GM19468 (cell line): ENCODE data around the gene EGR4.

ENCODE experiments used
- ATAC-seq: cut with Tn5 transposase; IDR thresholded peaks from one replicate; pipeline ENCODE4 v1.9.1; 2021; ENCODE audit warnings: mild to moderate bottlenecking, moderate library complexity, moderate number of reproducible peaks; ENCODE audit not compliant: unreplicated experiment; ENCODE audit errors: extremely low read depth

EGR4 gene

DNA sequence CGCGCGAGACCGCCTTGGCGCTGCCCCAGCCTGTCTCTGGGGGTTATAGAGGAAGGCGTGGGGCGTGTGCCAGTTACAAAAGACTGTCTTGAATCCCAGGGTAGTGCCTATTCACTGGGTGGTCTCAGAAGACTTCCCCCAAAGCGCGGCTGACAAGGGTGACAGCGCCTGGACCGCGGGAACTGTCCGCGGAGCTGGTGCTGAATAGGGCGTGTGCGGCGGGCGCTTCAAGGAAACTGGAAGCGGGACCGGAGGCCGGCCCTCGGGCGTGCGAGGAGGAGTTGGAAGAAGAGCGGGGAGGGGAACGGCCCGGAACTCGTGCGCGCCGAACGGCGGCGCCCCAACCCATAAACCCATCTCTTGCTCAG is 2.3 kb downstream of the EGR4 start:
- no peak for ATAC-seq

DNA sequence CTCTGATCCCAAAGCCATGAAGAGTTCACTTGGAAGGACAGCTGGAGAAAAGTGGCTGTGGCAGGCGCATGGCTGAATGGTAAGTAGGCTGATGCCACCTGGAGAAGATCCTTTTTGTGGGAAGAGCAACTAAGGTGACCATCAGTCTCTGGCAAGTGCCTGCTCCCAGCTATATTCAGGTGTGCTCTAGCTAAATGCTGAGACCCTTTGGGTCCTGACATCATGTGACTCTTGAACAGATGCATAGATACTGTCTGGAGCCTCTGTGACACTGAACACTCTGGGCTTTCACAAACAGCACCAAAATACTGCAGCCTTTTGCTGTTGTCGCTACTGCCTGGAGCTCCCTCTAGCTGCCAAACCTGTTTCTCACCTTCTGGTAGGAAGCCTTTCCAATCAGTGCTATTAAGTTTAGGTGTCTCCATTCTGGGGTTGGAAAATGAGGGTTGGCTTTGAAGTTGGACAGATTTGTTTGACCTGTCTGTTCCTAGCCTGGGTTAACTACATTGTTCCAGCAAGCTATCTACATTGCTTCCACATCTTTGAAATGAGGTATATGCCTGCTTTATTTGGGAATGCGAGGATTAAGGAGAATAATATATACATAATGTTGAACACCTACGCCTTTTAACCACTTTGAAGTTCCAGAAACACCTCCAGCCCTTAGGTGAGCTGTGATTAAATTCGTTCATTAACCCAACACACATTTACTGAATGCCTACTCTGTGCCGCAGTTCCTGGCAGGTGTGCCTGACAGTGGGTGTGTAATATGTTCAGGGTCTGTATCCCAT is 3.1 kb downstream of the EGR4 start:
- ATAC-seq: no peak

DNA sequence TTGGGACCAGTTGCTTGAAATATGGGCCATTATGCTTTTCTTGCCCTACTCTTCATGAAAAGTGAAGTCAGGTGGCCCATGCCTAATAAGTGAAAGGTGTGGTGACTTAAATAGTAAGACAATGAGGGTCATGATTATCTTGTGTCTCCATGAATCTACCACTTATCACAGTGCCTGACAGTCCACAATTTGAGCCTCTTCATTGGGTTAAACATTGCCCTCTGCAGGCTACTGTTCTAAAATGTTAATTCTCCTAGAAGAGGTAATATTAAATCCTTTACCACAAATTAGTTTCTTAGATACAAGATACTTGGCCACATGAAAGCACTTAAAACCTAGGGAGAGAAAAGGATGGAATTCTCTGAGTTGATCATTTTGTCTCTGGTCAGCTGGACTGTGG is 4.0 kb downstream of the EGR4 start:
- no peak for ATAC-seq

DNA sequence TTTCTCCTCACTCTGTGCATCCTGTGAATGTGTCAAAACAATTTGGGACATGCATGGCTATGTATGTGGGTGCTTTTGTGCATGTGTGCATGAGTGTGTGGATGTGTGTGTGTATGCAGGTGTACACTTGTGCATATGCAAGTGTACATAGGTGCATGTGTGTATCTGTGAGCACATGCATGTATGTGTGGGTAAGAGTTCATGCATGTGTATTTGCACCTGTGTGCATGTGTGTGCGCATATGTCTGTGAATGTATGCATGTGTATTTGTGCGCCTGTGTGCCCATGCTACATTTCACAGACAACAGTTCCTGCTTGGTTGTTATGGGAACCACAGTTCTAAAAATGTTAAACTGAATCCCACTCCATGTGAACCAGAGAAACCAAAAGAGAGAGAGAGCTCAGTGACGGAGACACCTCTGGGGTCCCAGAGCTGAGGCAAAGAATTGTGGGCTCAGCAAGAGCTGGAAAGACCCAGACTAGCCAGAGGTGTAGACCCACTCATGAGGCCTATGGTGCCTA is 7.2 kb downstream of the EGR4 start:
- ATAC-seq: no peak

DNA sequence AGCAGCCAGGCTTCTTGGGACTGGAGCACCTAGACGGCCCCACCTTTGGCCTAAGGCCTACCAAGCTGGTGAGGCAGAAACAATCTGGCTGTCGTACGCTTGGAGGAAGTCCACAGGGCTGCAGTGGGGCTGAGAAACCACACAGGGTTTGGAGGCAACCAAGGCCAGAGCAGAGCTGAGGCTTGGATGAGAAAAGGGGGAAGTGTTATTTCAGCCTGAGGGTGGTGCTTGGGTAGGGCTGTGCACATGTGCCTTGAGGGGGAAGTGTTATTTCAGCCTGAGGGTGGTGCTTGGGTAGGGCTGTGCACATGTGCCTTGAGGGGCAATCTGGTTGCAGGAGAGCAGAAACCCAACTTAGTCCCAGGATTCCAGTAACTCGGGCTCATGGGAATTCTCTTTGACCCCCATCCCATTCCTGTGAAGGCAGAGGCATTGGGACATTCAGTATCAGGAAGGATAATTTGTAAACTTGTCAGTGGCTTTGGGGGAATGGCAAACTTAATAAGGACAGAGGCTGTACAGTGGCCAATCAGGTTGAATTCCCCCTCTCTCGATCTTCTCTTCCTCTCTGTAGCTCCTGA is 8.1 kb downstream of the EGR4 start:
- ATAC-seq: peak; percentile 56

DNA sequence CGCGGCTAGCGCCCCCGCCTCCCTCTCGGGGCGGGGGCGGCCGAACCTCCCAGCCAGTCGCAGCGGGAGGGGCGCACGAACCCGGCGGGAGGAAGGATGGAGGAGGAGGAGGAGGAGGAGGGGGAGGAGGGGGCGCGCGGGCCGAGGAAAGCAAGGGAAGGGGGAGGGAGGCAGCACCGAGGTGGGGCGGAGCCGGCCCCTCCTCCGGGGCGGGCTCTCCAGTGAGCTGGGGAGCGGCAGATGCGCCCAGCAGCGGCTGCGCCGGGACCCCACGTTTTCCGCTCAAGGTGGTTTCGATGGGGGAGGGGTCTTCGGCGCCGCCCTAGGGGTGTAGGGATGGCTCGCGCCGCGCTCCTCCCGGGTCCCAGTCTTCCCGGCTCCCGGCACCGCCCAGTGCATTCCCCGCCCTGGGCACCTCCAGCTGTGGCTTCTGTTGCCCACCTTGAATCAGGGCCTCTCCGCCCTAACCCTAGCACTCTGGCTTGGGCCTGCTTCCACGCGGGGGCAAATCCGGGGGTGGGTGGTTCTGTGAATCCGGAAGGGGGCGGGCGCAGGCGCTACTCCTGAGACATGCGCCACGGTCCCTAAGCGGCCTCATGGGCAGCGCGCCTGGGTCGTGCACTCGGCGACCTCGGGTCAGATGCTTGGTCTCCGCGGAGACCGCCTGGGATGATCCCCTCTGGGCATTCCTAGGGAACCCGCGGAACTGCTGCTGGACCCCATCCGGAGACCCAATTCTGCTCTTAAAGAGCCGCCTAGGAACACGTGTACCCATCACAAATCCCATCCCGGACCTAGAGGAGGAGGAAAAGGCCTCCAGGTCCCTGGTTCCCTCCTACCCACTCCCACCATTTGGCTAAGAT is 8.8 kb downstream of the EGR4 start, which contains the start of gene FBXO41:
Gene FBXO41 (minus strand): TSS at position 183 of the 863 bp plus-strand sequence. CDS start 14,848 bp downstream, outside the sequence.
- ATAC-seq: peak; percentile 40

DNA sequence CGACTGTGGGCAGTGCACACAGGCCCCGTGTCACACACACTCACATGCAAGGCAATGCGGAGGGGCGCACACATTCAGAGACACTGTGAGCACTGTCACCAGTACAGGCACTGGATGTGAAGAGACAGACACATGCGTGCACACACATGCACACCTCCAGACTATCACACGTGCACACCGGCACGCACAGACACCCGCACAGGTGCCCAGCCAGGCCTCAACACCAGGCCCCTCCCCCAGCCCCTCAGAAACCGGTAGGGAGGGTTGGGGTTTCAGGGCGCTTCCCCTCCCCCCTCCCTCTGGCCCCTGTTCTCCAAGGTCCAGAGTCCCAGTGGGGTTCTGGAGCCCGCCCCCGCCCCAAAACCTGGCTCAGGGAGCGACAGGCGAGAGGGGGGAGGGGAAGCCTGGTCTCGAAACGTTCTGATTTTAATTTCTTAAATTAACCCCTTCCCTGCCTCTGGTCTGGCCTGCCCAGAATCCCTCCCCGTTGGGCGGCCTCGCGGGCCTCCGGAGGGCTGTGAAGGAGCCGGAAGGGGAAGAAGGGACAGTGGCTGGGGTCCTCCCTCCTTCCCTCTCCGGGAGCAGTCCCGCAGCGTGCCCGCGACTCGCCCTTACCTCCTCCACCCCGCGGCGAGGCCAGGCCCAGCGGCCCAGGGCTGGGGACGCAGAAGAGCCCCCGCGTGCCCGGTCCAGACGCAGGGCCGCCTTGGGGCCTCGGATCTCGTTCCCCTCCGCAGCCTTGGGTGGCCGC is 9.6 kb downstream of the EGR4 start:
- no peak for ATAC-seq

DNA sequence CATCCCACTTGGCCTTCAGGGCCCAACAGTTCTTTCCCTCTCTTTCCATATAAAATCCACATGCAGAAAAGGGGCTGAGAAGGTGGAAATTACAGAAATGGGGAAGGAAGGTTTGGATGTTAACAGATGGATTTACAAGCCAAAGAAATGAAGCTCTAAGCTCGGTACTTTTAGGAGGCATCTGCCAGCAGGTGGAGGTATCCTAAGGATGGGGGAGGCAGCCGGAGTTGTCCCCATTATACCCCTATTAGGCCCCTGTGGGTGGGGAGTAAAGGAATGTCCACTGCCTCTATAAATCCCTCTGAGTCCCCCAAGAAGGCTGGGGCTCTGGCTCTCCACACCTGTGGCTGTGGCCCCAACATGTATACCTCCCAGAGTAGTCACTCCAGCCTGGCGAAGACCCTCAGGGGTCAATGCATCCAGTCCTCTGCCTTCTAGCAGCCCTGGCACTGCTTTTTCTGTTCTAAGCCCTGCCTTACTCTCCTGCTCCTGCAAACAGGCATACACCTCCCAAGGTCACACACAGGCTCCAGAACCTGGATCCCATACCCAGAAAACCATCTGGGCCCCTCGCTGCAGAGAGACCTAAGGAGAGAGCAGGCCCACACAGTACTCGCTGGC is 10.3 kb downstream of the EGR4 start:
- no peak for ATAC-seq

DNA sequence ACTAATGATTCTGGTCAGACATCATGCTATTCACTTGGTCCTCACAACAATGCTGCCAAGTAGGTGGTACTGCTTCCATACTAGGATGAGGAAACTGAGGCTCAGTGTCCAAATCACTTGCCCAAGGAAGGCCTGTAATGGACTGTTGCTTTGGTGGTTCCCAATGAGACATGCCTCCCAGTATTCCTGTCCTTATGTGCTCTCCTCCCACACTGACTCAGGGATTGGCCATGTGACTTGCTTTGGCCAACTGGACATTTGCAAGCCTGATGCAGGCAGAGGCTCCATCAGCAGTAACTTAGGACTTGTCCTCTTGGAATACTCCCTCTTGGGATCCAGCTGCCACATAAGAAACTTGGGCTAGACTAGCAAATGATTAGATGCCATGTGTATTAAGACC is 12.1 kb downstream of the EGR4 start:
- ATAC-seq: no peak

DNA sequence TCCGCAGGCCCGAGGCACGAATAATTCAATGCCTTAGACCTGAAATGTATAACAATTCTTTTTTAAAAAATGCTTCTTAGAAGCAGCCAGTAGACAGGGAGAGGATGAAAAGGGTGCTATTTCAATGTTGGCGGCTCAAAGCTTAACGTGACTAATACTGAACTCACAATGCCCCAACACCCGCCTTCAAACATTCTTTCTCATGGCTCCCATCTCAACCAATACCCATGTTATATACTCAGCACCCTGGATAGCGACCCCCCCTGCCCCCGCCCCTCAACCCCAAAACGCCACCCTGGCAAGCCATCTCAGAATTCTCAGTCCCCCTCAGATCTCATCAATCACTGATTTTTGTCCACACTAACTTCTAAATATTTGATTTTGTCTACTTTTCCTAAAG is 13.5 kb downstream of the EGR4 start:
- no peak for ATAC-seq

DNA sequence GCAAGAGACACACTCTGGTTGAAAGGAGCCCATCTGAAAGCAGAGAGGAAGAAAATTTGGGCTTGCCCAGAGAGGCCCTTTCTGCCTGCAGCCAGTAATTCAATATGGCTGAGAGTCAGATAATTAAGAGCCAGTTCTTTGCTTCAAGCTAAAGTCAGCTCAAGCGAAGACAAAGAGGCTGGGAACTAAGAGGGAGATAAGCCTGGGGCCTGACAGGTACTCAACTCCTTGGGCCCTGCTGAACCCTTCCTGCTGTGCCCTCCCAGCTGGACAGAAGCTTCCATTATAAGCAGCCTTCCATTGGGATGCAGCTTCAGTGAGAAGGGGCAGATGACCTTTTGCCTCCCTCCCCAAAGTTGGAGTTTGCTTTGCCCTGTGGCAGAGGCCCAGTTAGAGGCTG is 21.1 kb downstream of the EGR4 start:
- ATAC-seq: no peak

DNA sequence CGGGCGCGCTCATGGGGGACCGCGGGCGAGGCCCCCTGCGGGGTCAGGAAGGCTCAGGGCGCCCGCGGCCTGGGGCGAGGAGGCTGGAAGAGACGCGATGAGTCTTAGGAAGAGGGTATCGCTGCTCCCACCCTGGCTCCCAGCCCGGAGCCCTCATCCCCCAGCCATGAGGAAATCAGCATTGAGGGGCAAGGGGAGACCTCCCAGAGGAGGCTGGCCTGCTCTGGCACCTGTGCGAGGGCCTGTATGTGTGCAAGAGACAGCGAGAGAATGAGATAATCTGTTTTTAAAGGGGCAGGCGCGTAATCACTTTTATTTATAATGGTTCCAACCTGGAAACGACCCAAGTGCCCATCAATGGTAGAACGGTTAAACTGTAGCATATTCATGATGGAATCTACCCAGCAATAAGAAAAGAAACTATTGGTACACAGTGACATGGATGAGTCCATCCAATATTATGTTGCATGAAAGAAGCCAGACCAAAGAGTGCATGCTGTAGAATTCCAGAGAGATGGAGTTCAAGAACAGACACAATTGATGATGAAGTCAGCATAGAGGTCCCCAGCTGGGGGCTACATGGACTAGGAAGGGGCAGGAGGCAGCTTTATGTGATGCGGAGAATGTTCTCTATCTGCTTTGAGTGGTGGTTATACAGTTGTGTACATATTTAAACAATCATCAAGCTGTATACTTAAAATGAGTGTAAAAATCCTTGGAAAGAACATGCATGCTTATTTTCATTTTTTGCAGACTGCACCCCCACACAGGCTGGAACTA is 23.5 kb downstream of the EGR4 start:
- ATAC-seq: no peak

DNA sequence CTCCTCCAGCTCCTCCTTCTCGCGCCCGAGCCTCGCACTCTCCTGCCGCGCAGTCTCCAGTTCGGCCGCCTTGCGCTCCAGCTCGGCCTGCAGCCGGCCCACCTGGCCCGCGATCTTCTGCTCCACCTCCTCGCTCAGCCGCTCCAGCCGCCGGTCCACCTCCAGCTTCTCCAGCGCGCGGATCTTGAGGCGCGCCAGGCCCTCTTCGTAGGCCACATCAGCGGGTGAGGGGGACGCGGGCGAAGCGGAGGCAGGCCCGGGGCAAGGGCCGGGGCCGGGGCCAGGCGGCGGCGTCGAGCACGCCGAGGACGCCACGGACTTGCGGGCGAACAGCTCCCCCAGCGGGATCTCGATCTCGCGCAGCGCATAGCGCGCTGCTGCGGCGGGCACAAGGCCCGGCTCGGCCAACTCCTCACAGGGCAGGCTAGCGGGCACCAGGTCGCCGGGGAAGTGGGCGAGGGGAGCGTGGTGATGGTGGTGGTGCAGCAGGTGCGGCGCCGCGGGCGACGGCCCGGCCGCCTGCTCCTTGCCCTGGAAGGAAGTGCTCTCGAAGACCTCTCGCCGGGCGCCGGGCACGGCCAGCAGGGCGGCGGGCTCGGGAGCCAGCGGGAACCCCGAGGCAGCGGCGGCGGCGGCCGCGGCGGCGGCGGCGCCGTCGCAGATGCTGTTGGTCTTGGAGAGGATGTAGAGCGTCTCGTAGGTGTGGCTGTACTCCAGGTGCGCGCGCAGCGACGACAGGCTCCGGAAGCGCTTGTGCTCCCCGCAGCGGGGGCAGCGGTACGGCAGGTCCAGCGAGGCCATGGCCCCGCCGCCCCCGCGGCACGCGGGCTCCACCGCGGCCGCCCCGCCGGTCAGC is 24.3 kb downstream of the EGR4 start:
- ATAC-seq: no peak

DNA sequence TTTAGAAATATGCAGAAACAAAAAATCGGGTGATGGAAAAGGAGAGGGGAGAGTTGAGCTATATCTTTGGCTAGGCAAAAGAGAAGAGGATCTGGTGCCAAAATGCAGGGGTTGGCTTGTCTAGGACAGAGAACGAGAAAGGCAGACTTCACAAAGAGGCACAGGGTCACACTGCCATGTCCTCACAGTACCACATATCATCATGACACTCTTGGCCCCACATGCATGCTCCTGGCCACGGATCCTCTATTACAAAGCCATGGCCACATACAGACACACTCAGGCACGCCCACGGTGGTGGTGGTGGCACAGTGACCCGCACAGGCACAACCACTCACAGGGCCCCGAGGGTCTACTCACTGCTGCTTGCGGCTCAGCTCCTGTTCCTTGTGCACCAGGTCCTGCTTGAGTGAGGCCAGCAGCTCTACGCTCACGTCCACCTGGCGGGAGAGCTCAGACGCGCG is 24.9 kb downstream of the EGR4 start:
- no peak for ATAC-seq

DNA sequence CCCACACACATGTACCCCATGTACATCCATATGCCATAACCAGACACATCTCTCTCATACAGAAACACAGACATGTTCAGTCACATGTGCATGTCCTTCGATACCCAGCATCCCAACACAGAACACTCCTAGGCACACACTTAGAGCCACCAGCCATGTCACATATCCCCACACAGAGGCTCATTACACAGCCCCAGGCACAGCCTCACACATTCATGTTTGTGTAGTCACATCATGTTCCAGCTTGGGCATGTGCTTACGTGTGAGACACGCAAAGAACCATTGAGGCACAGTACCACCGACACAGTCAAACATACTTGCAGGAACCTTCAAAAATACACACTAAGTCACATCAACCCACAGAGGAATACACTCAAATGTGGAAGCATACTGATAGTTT is 26.3 kb downstream of the EGR4 start:
- no peak for ATAC-seq

DNA sequence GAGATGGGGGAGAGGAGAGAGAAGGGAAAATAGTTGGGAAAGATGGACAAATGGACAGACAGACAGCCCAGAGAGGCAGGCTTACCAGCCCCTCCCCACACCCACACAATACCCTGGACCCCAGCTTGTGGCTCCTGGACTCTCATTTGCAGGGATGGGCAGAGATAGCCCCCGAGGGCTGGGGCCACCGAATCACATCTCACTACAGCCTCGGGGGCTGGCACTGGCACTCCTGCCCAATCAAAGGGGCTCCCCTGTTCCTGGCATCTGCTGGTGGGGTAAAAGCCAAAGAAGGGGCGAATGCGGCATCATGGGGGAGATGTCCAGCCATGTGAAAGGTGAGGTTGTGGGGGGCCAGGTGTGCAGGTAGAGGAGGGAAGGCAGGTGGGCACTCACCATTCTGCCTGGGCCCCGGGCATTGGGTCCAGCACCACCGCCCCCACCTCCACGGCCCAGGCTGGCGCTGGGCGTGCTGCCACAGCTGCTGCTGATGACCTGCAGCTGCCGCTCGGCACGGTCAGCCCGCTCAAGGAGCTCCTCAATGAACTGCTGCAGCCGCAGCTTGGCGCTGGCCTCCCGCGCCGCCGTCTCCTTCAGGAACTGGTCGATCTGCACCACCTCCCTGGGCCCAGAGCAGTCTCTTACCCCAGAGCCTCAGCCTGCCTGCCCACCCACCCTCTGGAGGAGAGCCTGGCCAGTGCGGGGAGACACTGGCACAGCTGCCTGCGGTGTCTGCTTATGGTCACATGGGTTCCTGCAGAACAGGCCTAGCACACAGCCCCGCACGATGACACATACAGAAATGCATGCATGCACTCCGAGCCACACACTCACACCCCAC is 27.1 kb downstream of the EGR4 start:
- no peak for ATAC-seq
